Esophagus squamous epithelium (tissue), 4 donors: ENCODE measurements around the gene LBHD2. TPM values are rescaled to one million over a fixed set of nuclear protein-coding genes. Genes with fewer than 3 reads are reported as not detected.

Experiments
- total RNA-seq, 4 donors: library from RNA; depleted of rRNA; stranded (reverse); fragments of >200 nt; gene quantifications; one replicate each; pipeline ENCODE4 v1.1.0, GENCODE V29; 2016

Gene LBHD2
- total RNA-seq, 4 donors from 2014 or later: 1.1 TPM; not detected in 3

Other genes with a start within 250 kb of the LBHD2 start
- gene AMN, start 161.5 kb upstream of the LBHD2 start, total RNA-seq: 10 to 100 TPM in 3 of 4 donors, 1 to 10 TPM in 1; 7.6 to 24.0 (median 19.7) TPM
- gene CDC42BPB, start 26.7 kb upstream of the LBHD2 start, total RNA-seq: 10 to 100 TPM; 43.7 to 98.2 (median 81.2) TPM
- under 1 TPM in 1 of 4 donors, not detected in 3; 1.00 TPM for gene EXOC3L4, start 10.5 kb downstream of the LBHD2 start, total RNA-seq
- 100 to 1,000 TPM in 3 of 4 donors, 10 to 100 TPM in 1; 36.6 to 163 (median 130) TPM for gene TNFAIP2, start 39.3 kb downstream of the LBHD2 start, total RNA-seq